NCI-H226 (cell line): ENCODE measurements around the gene TMCC1.
"Not testable (repeated sequence)": the region's sequence is repeated elsewhere in the genome, so short reads cannot be mapped to it uniquely, and the experiment has no call there.

Experiments
- DNase-seq: peaks from one replicate; pipeline ENCODE4 v3.0.0-alpha.2; 2015

TMCC1 gene

GRCh38 chr3:129641567-129642260 is 251.8 kb downstream of the TMCC1 start:
- not testable (repeated sequence) for DNase-seq

GRCh38 chr3:129640985-129641384 is 252.5 kb downstream of the TMCC1 start:
- not testable (repeated sequence) for DNase-seq

- no peak for DNase-seq
Measured at GRCh38 chr3:129638481-129638880, 255.0 kb downstream of the TMCC1 start.

GRCh38 chr3:129636082-129636481 is 257.4 kb downstream of the TMCC1 start:
- no peak for DNase-seq

- no peak for DNase-seq
Measured at GRCh38 chr3:129635656-129636055, 257.9 kb downstream of the TMCC1 start.

DNA sequence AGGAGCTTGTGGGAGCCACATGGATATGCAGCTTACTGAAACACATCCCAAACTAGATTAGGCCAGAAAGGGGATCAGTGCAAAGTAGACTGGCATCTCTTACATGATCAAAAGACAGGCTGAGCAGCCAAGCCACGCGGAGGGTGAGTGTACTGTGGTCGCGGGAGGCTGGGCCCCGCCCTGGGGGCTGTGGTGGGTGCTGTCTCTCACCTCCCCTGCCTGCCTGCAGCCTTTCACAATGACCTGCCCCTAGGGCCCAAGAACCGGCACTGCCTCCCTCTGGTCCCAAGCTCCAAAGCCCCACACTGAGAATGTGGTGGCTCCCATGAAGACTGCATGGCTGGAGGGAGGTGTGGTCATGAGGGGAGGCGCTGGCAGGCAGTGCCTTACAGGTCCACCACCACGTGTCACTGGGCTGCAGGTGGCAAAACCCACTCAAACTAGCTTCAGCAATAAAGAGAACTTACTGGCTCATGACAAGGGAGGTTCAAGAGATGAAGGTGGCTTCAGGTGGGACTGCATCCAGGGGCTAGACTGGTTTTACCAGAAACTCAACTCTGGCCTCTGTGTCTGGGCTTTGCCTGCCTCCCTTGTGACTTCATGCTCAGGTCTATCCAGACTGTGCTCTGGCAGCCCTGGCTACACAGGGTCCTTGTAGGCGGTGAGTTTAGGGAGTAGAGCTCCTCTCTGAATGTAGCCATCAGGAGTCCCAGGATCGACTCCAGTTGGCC is 259.6 kb downstream of the TMCC1 start:
- no peak for DNase-seq

DNA sequence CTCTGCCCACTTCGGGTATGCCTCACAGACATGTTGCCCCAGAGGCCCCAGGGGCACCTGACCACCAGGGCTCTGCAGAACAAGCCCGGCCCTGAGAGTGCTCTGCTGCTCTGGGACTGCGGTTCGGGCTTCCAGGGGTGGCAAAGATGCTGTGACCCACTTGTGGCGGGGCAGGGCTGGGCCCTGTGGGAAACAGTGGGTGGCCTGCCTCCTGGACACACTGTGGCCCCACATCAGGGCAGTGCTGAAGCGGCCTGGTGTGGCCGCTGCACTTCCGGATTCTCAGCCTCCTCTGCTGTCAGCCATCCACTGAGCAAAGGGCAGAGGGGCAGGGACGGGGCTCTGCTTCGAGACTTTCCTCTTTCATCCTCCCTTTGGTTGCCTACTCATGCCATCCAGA is 260.5 kb downstream of the TMCC1 start:
- no peak for DNase-seq

GRCh38 chr3:129632556-129632955 is 261.0 kb downstream of the TMCC1 start:
- no peak for DNase-seq

DNA sequence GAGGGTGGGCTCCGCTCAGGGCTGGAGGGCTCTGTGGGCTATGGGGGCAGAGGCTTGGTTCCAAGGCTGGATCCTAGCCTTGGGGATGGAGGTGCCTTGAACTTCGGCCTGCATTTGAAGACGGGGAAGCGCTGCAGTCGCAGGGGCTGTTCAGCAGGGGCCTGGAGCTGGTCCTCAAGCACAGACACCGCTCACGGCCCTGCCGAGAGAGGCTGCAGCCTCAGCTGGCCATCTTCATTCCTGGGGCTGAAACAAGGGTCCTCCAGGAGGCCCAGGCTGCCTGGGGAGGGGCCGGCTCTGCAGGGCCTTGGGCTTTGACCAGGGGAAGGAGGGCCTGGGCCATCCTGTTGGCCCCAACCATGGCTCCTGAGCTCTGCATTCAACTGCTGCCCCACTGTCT is 261.5 kb downstream of the TMCC1 start:
- DNase-seq, result no peak

- DNase-seq, result no peak
Measured at GRCh38 chr3:129629011-129629410, 264.5 kb downstream of the TMCC1 start.

DNA sequence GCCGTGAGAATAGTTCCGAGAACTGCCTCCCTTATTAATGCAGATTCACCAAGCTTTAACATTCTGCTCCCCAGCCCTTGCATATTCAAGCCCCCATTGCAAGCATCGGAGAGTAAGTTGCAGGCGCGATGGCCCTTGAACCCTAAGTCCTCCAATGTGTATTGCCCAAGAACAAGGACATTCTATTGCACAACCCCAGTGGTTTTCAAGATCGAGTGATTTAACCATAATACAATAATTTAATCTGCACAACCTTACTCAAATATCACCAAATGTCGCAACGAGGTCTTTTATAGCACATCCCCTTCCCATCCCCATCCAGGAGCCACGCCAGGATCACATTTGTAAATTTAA is 265.4 kb downstream of the TMCC1 start:
- no peak for DNase-seq

DNA sequence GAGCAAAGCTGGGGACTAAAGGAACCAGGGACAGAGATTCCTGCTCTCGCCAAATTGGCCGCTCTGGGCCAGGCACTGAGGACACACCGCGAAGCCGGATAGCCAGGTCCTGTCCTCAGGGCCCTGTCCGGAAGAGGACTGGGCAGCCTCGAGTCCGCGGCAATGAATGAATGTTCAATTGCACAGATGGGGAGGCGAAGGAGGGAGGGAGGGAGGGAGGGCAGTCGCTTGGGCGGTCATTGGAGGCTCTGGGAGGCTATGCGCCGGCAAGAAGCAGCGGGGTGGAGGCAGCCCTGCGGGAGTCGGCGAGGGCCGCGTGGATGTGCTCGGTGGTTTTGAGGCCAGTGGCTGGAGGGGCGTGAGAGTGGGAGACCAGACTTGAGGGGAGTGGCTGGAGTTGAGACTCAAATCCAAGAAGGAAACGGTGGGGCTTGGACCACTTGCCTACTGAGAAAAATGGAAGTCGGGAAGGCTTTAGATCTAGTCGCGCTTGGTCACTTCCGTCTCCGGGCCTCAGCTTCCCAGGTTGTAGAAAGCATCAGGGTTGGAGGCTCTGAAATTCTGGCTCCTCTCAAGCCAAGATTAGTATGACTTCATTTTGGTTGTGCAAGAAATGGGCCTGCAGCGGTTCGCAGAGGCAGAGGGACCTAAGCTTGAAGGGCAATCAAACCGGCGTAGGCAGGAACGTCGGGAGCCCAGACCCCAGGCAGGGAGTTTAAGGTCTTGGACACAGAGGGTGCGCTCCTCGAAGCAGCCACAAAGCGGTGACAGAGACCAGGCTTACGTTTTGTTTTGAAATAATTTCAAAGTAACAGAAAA is 266.0 kb downstream of the TMCC1 start:
- DNase-seq, result peak; percentile 82

DNA sequence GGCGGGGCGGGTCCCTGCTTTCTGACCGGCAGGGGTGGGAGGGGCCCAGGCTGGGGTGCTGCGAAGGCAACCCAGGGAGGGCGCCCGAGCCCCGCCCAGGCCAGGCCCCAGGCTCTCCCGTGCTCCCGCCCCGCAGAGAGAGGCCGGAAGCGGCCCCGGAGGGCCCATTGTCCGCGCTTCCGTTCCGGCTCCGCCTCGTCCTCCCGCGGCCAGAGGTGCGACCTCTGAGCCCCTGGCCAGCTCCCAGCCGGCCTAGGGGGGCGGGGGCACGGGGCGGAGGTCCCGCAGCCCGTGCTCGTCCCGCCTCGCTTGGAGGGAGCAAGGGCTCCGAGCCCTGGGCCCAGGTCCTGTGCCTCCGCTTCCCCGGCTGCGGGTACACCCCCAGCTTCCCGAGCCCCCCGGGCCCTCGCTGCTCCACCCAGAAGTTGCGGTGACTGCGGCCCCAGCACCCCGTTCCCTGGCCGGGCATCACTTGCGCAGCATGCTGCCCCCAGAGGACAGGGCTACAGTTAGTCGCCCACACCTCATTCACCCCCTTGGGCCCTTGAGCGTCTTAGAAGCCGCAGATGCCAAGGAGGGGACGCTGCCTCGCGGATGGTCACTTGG is 266.7 kb downstream of the TMCC1 start:
- DNase-seq, result peak; percentile 90

DNA sequence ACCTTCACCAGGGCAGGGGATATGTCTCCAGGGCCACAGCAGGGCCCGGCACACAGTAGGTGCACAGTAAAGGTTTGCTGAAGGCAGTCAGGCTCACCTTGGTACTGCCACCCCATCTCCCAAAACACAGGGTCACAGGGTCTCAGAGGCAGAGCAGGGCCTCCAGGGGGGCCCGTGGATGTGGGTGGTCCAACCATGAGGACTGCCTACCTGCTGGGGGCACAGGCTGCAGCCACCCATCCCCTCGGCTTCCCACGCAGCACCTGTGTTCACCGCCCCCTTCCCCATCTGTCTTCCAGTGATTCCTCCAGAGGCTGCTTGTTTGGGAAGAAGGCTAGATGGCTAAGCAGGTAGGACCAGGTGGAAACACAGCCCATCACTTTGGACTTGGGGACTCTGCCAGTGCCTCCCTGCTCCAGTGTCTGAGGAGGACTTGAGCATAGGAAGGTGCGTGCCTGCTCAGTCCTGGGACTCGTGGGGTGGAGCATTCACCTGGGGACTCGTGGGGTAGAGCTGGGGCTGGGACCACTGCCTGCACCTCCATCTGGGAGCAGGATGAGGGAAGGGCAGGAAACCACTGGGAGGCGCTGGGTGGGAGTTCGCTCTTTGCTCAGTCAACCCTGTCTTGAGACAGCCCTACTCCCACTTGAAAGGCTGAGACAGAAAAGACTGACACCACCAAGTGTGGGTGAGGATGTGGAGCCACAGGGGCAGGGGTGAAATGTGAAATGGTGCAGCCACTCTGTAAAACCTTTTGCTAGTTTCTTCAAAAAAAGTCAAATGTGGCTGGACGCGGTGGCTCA is 268.2 kb downstream of the TMCC1 start:
- DNase-seq, result no peak

DNA sequence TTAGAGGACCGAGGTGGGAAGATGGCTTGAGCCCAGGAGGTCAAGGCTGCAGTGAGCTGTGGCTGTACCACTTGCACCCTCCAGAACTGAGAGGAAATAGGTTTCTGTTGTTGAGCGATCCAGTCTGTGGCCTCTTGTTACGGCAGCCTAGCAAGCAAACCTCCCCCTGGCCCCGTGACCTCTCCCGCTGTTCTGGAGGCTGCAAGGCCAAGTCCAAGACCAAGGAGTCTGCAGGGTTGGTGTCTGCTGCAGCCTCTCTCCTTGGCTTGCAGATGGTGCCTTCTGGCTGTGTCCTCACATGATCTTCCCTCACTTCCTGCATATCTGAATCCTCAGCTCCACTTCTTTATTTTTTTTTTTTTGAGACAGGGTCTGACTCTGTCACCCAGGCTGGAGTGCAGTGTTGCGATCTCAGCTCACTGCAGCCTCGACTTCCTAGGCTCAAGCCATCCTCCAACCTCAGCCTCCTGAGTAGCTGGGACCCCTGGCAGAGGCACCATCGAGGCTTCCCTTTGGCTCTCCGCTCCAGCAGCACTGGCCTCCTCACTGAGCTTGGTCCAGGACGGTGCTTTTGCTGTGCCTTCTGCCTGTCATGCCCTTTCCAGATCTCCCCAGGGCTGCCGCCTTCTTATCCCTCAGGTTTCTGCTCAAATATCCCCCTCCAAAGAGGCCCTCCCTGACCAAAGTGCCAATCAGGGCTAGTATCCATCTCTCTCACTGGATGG is 269.0 kb downstream of the TMCC1 start:
- DNase-seq, result no peak

DNA sequence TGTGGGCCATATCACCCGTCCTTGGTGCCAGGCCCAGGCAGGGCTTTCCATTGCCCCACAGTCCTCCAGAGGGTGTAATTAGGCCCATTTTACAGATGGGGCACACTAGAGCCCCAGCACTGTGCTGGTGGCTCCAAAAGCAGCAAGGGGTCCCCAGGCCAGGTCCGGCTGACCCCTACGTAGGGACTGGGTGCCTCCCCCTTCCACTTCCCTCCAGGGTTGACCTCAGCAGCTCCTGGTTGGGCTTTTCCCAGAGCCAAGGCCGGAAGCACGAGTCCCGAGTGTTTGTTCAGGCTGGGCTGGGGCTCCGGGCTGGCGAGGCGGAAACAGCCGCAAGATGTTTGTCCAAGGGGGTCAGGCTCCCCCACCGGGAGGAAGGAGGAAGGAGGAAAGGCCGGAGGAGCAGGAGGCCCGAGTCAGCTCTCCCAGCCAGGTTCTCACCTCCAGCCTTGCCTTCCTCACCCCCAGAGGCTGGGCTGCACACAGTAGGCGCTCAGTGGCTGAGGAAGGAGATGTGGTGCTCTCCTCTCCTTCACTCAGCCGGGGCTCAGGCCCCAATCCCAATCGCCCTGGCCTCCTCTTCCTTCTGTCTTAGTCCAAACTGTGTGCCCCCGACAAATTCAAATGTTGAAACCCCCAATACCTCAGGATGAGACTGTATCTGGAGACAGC is 269.9 kb downstream of the TMCC1 start:
- no peak for DNase-seq

GRCh38 chr3:129622933-129623332 is 270.6 kb downstream of the TMCC1 start:
- no peak for DNase-seq

DNA sequence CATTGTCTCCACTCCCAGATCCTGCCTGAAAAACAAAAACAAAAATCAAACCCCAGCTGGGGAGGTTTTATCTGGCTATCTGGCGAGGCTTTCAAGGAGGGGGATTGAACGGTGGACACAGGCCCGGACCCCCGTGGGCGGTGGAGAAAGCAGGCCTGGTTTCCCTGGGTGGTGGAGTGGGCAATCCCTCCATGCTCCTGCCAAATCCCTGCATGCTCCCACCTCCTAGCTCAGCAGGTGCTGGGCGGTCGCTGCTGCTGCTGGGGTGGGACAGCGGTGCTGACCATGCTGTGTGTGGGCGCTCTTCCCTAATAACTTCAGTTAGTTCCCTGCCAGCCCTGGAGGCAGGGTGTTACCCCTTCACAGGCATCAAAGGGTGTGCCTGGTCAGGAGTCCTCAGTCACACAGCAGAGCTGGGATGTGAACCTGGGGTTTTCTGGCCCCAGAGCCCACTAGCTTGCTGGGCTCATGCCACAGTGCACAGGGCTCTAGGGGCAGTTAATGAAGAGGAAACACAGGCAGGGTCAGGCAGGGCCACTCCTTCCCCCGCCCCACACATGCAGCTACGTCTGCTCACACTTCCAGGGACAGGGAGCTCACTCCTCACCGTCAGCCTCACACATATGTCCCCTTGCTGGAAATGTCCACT is 271.2 kb downstream of the TMCC1 start:
- DNase-seq, result no peak

DNA sequence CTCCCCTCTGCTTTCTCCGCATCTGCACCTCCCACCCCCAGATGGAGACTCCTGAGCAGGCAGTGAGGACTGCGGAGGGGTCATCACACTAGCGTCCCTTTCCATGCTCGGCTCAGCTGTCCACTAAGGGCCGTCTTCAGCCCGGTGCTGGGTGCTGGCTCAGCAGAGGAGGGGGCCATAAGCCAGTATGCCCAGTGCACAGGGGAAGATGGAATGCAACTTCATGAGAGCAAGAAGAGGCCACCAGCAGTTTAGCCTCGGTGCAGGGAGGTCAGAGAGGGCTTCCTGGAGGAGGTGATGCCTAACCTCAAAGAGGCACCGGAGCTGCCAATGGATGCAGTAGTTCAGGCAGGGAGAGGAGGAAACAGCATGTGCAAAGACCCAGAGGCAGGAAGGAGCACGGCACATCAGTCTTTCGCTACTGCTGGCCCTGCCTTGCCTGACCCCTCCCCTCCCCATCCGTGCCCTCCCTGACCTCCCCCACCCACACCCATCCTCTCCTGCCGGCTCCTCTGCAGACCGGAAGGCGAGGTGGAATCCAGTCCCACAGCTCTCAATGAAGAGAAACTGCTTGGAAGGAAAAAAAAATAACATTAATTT is 271.8 kb downstream of the TMCC1 start:
- DNase-seq, result no peak

- no peak for DNase-seq
Measured at GRCh38 chr3:129620828-129621559, 272.5 kb downstream of the TMCC1 start.
